NCI-H128 (cell line): ENCODE data around the gene TGIF1.
"Not testable (repeated sequence)": the region's sequence is repeated elsewhere in the genome, so short reads cannot be mapped to it uniquely, and the experiment has no call there.

Source experiments
- DNase-seq: peaks from one replicate; lab custom pipeline; 2025; ENCODE audit not compliant: unreplicated experiment; lab: John Stamatoyannopoulos, UW

TGIF1 gene

DNA sequence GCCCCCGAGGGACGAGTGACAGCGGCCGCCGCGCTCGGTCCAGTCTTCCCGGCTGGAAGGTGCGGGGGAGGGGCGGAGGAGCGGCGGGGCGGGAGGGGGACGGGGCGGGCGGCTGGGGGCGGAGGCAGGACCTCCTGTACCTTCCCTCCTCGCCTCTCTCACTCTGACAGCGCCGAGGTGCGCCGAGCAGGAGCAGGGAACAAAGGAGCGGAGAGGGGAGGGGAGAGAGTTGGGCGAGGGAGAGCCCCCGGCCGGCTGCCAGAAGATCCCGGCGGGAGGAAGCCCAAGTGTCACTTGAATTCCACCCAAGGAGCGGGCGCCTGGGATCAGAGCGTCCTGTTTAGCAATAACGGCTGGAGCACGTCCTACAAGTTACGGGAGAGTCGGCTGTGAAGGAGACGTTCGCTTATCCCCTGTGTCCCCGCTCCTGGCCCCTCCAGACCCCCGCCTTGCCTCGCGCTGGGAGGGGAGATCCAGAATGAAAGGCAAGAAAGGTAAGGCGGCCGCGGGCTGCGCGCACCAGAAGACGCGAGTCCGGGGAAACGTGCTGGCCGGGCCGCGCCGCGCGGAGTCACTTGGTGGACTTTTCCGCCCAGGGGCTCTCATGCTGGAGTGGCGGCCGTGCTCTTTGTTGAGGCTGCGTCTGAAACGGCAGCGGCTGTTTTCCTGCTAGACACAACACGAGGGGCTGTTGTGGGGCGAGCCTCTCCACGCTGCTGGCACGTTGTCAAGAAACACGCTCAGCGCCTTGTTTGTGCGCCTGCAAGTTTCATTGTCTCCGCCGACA, at the start of gene TGIF1:
Gene TGIF1, plus strand, starts transcription at position 161 of the 787 bp plus-strand sequence. Its CDS starts 318 bp downstream, at position 479.
- DNase-seq: peak; percentile 73

DNA sequence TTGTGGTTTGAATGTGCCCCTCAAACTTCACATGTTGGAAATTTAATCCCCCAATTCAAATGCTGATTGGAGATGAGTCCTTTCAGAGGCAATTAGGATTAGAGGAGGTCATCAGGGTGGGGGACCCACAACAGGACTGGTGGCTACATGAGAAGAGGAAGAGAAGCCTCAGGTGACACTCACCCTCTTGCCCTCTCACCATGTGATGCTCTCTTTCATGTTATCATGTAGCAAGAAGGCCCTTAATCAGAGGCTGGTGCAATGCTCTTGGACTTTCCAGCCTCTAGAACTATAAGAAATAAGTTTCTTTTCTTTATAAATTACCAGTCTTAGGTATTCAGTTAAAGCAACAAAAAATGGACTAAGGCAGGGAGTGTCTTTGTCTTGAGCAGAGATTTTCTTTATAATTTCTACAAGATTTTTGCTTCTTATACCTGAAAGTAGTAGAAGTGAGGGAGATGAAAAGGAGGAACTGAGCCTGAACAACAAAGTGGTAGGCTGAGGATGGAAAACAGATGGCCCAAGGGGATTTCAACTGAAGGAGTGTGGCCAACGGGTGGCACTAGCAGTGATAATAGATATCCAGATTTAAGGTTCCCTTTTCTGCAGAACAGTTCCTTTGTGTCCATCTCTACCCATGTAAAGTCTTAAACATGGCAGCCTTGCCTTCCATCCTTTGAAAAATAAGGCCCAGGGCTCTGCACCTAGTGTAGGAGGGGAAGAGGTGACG, 49.2 kb upstream of the TGIF1 start:
- DNase-seq: no peak

- DNase-seq: no peak
Measured at GRCh38 chr18:3401669-3402620, 48.0 kb upstream of the TGIF1 start.

DNA sequence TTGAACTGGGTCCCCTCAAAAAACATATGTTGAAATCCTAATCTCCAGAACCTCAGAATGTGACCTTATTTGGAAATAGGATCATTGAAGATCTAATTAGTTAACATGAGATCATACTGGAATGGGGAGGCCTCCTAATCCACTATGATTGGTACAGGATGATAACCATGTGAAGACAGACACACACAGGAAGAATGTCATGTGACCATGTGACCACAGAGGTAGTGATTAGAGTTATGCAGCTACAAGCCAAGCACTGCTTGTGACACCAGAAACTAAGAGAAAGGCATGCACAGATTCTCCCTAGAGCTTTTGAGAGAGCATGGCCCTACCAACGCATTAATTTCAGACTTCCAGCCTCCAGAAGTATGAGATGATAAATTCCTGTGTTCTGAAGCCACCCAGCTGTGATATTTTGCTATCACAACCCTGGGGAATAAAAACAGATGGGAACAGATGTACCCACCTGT, 47.0 kb upstream of the TGIF1 start:
- DNase-seq: no peak

GRCh38 chr18:3405713-3406112, 44.3 kb upstream of the TGIF1 start:
- no peak for DNase-seq

DNA sequence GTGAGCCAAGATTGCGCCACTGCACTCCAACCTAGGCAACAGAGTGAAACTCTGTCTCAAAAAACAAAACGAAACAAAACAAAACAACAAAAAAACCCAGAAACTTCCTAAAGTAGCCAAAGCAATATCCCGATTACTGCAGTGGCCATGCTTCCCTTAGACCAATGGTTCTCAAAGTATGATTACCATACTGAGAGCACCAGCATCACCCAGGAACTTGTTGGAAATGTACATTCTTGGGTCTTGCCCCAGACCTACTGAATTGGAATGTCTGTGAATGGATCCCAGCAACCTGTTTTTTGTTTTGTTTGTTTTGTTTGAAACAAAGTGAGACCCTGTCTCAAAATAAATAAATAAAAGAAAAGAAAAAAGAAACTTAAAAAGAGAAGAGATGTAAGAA, 41.9 kb upstream of the TGIF1 start:
- DNase-seq: no peak

DNA sequence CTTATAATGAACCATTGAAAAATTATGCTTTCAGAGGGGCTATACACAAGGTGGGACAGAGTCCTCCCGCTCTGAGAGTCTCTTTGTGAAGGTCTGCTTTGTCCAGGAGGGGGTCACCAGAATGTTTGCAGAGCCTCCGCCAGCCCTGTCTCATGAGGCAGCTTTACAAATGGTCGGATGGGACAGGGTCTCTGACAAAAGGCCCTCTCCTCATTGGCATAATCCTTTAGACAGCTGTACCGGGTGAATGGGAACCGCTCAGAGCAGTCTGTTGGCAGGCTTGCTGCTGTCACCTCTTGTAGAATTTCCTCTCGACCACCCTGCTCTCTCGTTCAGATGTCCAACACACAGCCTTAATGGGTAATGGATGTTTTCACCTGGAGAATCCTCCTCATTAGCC, 40.2 kb upstream of the TGIF1 start:
- no peak for DNase-seq

GRCh38 chr18:3410273-3410672, 39.7 kb upstream of the TGIF1 start:
- no peak for DNase-seq

GRCh38 chr18:3410876-3411275, 39.1 kb upstream of the TGIF1 start:
- not testable (repeated sequence) for DNase-seq

GRCh38 chr18:3411327-3411726, 38.6 kb upstream of the TGIF1 start:
- DNase-seq: no peak

DNA sequence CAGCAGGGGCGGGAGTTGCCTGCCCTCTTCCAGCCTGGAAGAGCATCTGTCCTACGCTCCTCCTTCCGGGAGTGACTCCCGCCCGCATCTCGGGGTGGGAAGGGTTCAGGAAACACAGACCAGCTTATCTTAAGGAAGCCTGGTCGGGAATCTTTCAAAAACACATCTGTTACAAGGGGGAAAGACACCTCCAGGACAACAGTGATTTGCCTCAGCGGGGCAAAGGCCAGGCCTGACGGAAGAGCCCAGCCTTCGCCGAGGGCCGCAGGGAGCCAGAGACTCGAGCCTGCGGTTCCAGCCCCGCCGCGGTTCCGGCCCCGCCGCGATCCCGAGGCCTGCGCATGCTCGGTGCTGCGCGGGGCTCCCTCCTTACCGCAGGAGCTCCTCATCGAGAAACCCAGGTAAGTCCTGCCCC, 38.1 kb upstream of the TGIF1 start:
- no peak for DNase-seq

GRCh38 chr18:3412528-3412927, 37.4 kb upstream of the TGIF1 start:
- DNase-seq: not testable (repeated sequence)

GRCh38 chr18:3415110-3415509, 34.9 kb upstream of the TGIF1 start:
- no peak for DNase-seq

DNA sequence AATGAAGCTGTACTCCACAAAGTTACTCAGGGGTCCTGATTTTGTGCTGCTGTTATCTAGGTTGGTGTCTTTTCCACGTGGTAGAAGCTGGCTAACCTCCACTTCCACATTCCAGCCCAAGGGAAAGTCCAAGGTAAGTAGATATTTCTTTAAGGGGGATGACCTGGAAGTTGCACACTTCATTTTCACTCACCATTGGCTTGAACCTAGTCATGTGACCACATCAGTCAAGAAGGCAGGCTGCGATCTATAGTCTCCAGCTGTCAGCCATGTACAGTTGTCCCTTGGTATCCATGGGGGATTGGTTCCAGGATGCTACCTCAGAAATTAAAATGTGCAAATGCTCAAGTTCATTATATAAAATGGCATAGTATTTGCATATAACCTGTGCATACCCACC, 31.9 kb upstream of the TGIF1 start:
- no peak for DNase-seq

DNA sequence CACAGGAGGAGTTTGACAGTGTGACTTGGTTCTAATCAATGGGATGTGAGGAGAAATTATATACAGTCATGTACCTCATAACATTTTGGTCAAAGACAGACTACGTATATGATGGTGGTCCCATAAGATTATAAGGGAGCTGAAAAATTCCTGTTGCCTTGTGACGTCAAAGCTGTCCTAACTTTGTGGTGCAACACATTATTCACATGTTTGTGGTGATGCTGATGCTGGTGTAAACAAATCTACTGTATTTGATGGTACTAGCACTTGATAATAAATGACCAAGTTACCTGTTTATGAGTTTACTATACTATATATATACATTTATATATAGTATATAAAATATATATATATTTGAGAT, 29.1 kb upstream of the TGIF1 start:
- DNase-seq: no peak

- DNase-seq: no peak
Measured at GRCh38 chr18:3422905-3423304, 27.1 kb upstream of the TGIF1 start.

- DNase-seq: no peak
Measured at GRCh38 chr18:3424280-3424890, 25.6 kb upstream of the TGIF1 start.

GRCh38 chr18:3425030-3425429, 24.9 kb upstream of the TGIF1 start:
- DNase-seq: no peak

- no peak for DNase-seq
Measured at GRCh38 chr18:3425446-3425845, 24.5 kb upstream of the TGIF1 start.

DNA sequence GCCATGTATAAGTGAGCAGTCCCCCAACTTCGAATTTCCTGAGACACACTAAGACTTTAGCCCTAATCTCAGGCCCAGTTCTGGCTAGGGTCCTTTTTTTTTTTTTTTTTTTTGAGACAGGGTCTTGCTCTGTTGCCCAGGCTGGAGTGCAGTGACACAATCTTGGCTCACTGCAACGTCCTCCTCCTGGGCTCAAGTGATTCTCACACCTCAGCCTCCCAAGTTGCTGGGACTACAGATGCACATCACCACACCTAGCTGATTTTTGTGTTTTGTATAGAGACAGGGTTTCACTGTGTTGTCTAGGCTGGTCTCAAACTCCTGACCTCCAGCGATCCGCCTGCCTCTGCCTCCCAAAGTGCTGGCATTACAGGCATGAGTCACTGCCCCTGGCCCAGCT, 23.9 kb upstream of the TGIF1 start:
- no peak for DNase-seq

DNA sequence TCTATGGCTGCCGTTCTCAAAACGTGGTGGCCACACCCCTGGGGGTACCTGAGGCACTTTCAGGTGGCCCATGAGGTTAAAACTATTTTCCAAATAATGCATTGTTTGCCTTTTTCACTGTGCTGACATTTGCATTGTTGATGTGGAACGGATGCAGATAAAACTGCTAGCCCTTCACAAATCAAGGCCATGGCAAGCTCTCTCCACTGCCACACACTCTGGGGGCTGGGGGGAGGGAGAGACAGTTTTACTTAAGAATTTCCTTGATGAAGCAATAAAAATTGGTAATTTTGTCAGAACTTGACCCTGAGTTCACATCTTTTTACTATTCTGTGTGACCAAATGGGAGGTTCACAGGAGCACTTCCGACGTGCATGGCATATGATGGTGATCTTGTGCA, 22.0 kb upstream of the TGIF1 start:
- DNase-seq: no peak
